ENCODE data around the gene KRTAP10-1. TPM values are rescaled to one million over a fixed set of nuclear protein-coding genes. Genes with fewer than 3 reads are reported as not detected.
A peak's percentile ranks its signal among the peaks of the same experiment; 100 is the strongest.
"Not testable (repeated sequence)": the region's sequence is repeated elsewhere in the genome, so short reads cannot be mapped to it uniquely, and the experiment has no call there.

Gene KRTAP10-1
- total RNA-seq, 1 donor from 2014 or later = not detected

DNA sequence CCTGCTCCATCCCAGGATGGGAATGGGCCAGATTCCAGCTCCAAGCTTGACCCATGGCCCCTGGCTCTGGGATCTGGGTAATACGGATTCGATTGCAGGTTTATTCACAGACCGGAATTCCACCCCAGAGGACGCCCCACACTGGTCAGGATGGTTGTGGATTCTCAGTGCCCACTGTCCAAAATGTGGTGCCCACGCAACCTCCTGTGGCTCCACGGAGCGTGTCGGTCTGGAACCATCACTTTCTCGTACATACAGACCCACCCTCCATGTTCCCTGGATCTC lies 31.6 kb downstream of the KRTAP10-1 start:
- peaks cover 18% of the 10 kb centered on the region for H3K27me3 ChIP-seq (ENCODE audit: low read depth)
- no peak for TF ChIP-seq CTCF (IDR thresholded peaks at IDR 0.05)
- ATAC-seq = no peak
- H3K9me3 ChIP-seq = no peaks in the 10 kb centered on the region
- intact Hi-C loops (cut with DNase I) = no loop called here
- H3K4me3 ChIP-seq = no peak overlapping the region
- peaks cover 12% of the 10 kb centered on the region for H3K4me1 ChIP-seq
- H3K36me3 ChIP-seq = no peaks in the 10 kb centered on the region
- no peak for DNase-seq
- H3K27ac ChIP-seq = no peak overlapping the region

DNA sequence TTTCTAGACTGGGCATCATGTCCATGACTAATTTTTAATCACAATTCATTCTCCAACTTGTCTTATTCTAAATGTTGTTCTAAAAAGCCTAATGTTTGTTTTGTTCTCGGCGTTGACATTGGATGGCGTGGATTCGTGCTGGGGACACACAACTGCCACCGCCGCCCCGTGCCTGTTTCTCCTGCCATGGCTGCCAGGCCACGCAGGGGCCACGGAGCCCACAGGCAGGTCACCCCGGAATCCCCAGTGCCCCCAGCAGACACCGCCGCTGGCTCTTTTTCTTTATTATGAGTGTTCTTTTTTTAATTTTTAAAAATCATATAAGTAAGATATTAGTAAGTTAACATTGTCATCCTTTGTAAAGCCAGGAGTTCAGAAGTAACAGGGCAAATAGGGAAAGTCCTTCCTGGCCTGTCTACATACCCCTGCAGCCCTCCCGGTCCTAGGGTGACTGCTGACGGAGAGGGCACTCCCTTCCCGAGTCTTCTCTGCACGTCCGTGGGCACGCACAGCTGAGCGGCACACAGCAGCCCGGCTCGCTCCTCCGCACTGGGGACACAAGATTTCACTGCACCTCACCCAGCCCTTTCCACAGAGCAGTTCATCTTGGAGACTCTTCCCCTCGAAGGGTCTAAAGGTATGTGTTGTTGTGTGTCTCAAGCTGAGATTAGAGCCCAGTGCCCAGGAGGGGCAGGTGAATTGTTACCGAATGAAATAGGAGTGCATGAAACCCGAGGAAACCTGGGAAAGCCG lies 32.1 kb downstream of the KRTAP10-1 start:
- Histone ChIP-seq H3K36me3 (no peaks in the 10 kb centered on the region), H3K27me3 (ENCODE audit: low read depth) (peaks cover 18% of the 10 kb centered on the region), H3K9me3 (no peaks in the 10 kb centered on the region), H3K27ac (no peak overlapping the region), H3K4me1 (peaks cover 12% of the 10 kb centered on the region), H3K4me3 (no peak overlapping the region)
- intact Hi-C loops (cut with DNase I) = no loop called here
- TF ChIP-seq CTCF (IDR thresholded peaks at IDR 0.05) = no peak
- DNase-seq (no peak), ATAC-seq (no peak)

- ATAC-seq (no peak), DNase-seq (peak; percentile 36)
- Histone ChIP-seq H3K4me1 (peaks cover 12% of the 10 kb centered on the region), H3K36me3 (no peaks in the 10 kb centered on the region), H3K27ac (no peak overlapping the region), H3K27me3 (ENCODE audit: low read depth) (peaks cover 18% of the 10 kb centered on the region), H3K4me3 (no peak overlapping the region), H3K9me3 (no peaks in the 10 kb centered on the region)
- intact Hi-C loops (cut with DNase I) = no loop called here
- TF ChIP-seq CTCF (IDR thresholded peaks at IDR 0.05) = no peak
Measured at GRCh38 chr21:44506279-44507255, 33.4 kb downstream of the KRTAP10-1 start.

GRCh38 chr21:44505673-44506278 lies 34.2 kb downstream of the KRTAP10-1 start:
- H3K27me3 ChIP-seq (ENCODE audit: low read depth) = peaks cover 16% of the 10 kb centered on the region
- intact Hi-C loops (cut with DNase I) = no loop called here
- TF ChIP-seq CTCF (IDR thresholded peaks at IDR 0.05) = no peak
- no peak overlapping the region for H3K4me3 ChIP-seq
- H3K9me3 ChIP-seq = no peaks in the 10 kb centered on the region
- peak; percentile 28 for DNase-seq
- no peak overlapping the region for H3K27ac ChIP-seq
- peaks cover 12% of the 10 kb centered on the region for H3K4me1 ChIP-seq
- no peak for ATAC-seq
- no peaks in the 10 kb centered on the region for H3K36me3 ChIP-seq

DNA sequence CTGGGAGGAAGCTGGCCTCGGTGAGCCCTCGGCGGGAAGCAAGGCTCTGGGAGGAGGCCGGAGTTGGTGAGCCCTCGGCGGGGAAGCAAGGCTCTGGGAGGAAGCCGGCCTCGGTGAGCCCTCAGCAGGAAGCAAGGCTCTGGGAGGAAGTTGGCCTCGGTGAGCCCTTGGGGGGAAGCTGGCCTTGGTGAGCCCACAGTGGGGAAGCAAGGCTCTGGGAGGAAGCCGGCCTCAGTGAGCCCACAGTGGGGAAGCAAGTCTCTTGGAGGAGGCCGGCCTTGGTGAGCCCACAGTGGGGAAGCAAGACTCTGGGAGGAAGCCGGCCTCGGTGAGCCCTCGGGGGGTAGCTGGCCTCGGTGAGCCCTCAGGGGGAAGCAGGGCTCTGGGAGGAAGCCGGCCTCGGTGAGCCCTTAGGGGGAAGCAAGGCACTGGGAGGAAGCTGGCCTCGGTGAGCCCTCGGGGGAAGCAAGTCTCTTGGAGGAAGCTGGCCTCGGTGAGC lies 36.0 kb downstream of the KRTAP10-1 start:
- Histone ChIP-seq H3K27ac (no peak overlapping the region), H3K36me3 (no peaks in the 10 kb centered on the region), H3K4me1 (no peaks in the 10 kb centered on the region), H3K9me3 (no peaks in the 10 kb centered on the region), H3K4me3 (no peak overlapping the region), H3K27me3 (ENCODE audit: low read depth) (peaks cover 19% of the 10 kb centered on the region)
- intact Hi-C loops (cut with DNase I) = no loop called here
- ATAC-seq (no peak), DNase-seq (peak; percentile 58)
- TF ChIP-seq CTCF (IDR thresholded peaks at IDR 0.05) = no peak

GRCh38 chr21:44503006-44503889 lies 36.7 kb downstream of the KRTAP10-1 start:
- not testable (repeated sequence) for H3K27ac ChIP-seq

More at GRCh38 chr21:44503006-44503889, 36.7 kb downstream of the KRTAP10-1 start:
- peak; percentile 27 for DNase-seq
- ATAC-seq; H3K9me3 ChIP-seq; H3K4me3 ChIP-seq; H3K4me1 ChIP-seq; intact Hi-C loops (cut with DNase I); H3K36me3 ChIP-seq: not testable (repeated sequence)
- H3K27me3 ChIP-seq (ENCODE audit: low read depth) = peaks cover 24% of the 10 kb centered on the region

All from lower lobe of right lung (tissue), 2 donors.